ENCODE data around the gene CLOCK.

CLOCK gene

GRCh38 chr4:55378617-55379467 is 167.9 kb downstream of the CLOCK start:
- no peak for DNase-seq

Measured in activated CD8-positive, alpha-beta memory T cell treated with anti-CD3 and anti-CD28 coated beads, Interleukin-2, amount 50 U/mL, for 48 hours (primary cell).